HG02938 (cell line): Measurements from ENCODE around the gene NT5M.
"Not testable (repeated sequence)": the region's sequence is repeated elsewhere in the genome, so short reads cannot be mapped to it uniquely, and the experiment has no call there.

Experiments used
- ATAC-seq: cut with Tn5 transposase; IDR thresholded peaks from one replicate; pipeline ENCODE4 v1.9.1; 2021; ENCODE audit warnings: mild to moderate bottlenecking, moderate library complexity; ENCODE audit not compliant: unreplicated experiment

The NT5M gene

GRCh38 chr17:17370711-17371110, 67.5 kb downstream of the NT5M start:
- no peak for ATAC-seq

- no peak for ATAC-seq
Observed at GRCh38 chr17:17372856-17373520, 69.8 kb downstream of the NT5M start.

GRCh38 chr17:17375841-17376240, 72.7 kb downstream of the NT5M start:
- no peak for ATAC-seq

GRCh38 chr17:17376362-17376761, 73.2 kb downstream of the NT5M start:
- ATAC-seq = no peak

GRCh38 chr17:17377071-17377967, 74.1 kb downstream of the NT5M start:
- no peak for ATAC-seq

- ATAC-seq = no peak
Observed at GRCh38 chr17:17379197-17379991, 76.2 kb downstream of the NT5M start.

GRCh38 chr17:17380145-17380925, 77.2 kb downstream of the NT5M start:
- no peak for ATAC-seq

- no peak for ATAC-seq
Observed at GRCh38 chr17:17381446-17382064, 78.4 kb downstream of the NT5M start.

- no peak for ATAC-seq
Observed at GRCh38 chr17:17382065-17382459, 78.9 kb downstream of the NT5M start.

GRCh38 chr17:17382971-17383370, 79.8 kb downstream of the NT5M start:
- ATAC-seq = no peak

GRCh38 chr17:17383431-17384290, 80.5 kb downstream of the NT5M start:
- ATAC-seq = not testable (repeated sequence)

GRCh38 chr17:17384291-17384615, 81.1 kb downstream of the NT5M start:
- ATAC-seq = no peak

GRCh38 chr17:17384961-17385360, 81.8 kb downstream of the NT5M start:
- no peak for ATAC-seq

- ATAC-seq = no peak
Observed at GRCh38 chr17:17385491-17385890, 82.3 kb downstream of the NT5M start.

- no peak for ATAC-seq
Observed at GRCh38 chr17:17386094-17386800, 83.1 kb downstream of the NT5M start.

- no peak for ATAC-seq
Observed at GRCh38 chr17:17387017-17387497, 83.9 kb downstream of the NT5M start.

- ATAC-seq = no peak
Observed at GRCh38 chr17:17387498-17388362, 84.6 kb downstream of the NT5M start.
